ENCODE measurements around the gene AKNA.

AKNA gene

DNA sequence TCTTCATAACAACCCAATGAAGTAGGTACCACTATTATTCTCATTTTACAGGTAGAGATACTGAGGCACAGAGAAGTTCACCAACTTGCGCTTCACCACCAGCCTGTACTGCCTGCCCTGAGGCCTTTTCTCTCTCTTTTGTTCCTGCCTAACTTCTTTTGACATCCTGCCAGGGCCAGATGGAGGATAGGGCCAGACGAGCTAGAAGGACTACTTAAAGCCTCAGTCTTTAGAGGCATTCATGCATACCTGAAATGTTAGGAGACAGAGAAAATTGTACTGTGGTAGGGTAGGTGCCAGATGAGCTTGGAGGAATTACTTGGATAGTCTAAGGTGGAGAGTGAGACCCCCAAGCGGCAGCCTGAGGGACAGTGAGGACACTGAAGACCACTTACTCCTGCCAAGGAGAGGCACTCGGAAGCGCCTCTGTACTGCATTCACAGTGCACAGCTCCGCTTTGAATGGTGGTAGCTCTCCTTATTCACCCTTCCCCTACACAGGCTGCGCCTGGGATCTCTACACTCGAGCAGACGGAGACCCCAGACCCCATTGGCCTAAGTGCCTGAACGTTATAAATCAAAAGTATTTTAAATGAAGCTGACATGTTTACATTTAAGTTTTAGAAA lies 71.1 kb downstream of the AKNA start:
- no peak for DNase-seq

DNA sequence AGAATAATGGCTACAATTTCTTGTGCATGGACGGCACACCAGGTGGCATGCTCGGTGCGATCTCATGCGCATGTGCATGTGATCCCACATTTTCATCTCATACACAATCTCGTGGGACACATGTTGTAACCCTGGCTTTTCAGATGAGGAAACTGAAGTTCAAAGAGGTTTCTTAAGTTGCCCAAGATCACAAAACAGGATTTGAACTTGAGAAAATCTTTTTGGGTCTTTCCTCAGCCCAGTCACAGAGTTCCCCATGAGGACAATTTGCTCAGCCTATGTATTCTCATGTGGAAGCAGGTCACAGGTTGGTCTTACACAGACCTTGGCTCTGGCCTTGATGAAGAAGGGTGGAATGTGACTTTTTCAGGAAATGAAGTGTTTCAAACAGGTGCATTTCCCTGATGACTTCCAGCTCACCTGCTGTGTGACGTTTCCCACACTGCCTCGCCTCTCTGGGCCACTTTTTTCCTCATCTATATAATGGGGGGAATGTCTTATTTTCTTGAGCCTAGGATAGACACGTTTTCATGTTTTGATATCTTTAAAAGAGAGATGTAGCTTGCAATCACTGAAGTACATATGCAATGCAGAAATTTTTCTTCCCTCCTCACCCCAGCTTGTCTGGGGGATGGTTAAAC lies 71.9 kb downstream of the AKNA start:
- DNase-seq, result no peak

DNA sequence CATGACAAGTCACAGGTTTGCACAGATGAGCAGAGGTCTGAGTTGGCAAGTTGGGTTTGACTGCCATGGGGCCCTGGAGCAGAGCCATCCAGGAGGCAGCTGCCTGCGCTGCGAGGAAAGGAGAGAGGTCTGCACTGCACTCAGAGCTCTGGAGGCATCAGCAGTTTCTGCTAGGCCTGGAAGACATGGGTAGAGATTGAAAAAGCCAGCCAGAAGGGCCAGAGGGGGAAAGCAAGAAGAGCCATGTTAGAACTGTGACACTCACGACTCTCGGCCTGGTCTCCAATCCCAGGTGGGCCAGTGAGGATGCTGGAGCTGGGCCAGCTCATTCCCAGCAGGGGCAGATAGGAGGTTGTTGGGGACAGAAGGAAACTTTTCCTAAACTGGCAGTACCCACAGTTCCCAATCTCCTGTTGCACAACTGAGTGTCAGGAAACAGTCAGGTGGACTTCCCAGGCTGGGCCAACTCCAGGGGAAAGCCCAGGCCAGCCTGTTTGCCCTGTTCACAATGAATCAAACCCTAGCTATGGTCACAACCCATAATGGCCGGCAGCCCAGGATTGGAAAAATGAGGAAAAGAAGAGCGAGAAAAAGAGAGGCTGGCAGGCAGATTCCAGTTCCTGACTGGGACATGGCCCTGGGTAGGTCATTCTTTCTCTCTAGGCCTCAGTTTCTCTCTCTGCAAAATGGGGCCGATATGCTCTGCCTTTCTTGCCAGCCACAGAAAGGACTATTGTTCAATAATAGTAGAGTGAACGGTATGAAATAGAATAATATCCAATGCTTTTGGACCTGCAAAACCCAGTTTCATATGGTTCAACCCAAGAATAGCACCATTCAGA lies 72.7 kb downstream of the AKNA start:
- no peak for DNase-seq

DNA sequence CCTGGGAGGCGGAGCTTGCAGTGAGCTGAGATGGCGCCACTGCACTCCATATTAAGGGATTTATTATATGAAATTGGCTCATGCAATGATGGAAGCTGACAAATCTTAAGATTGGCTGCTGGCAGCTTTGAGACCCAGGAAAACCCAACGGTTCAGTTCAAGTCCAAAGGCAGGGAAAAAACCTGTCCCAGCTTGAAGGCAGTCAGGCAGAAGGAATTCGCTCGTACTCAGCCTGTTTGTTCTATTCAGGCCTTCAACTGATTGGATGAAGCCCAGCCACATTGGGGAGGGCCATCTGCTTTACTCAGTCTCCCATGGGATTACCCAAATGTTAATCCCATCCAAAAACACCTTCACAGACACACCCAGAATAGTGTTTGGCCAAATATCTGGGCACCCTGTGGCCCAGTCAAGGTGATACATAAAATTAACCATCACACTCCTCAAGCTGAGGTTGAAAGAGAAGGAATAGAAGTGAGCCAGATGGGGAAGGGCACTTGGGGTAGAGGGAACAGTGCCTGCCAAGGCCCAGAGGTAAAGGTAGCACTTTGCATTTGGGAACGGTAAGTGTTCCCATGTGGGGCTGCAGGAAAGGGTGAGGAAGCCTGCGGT lies 73.4 kb downstream of the AKNA start:
- DNase-seq, result no peak

DNA sequence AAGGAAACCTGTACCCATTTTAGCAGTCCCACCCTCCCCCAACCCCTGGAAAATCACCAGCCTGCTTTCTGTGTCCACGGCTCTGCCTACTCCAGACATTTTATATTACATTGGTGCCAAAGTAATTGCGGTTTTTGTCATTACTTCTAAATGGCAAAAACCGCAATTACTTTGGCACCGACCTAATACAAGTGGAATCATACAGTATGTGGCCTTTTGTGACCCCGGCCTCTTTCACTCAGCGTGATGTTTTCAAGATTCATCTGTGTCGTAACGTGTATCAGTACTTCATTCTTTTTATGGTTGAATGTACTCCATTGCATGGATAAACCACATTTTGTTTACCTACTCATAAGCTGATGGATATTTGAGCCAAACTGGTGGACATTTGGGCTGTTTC lies 74.6 kb downstream of the AKNA start:
- no peak for DNase-seq

DNA sequence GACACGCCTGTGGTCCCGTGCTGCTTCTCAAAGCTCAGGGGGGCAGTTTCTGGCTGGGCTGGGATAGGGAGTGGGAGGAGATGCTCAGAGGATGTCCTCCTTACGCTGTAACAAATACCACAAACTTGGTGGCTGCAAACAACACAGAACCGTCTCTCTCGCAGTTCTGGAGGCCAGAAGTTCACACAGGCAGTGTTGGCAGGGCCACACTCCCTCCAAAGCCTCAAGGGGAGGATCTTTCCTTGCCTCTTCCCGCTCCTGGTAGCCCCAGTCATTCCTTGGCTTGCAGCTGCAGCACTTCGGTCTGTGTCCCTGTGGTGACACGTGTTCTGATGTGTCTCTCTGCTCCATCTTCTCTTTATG lies 75.3 kb downstream of the AKNA start:
- DNase-seq, result no peak

DNA sequence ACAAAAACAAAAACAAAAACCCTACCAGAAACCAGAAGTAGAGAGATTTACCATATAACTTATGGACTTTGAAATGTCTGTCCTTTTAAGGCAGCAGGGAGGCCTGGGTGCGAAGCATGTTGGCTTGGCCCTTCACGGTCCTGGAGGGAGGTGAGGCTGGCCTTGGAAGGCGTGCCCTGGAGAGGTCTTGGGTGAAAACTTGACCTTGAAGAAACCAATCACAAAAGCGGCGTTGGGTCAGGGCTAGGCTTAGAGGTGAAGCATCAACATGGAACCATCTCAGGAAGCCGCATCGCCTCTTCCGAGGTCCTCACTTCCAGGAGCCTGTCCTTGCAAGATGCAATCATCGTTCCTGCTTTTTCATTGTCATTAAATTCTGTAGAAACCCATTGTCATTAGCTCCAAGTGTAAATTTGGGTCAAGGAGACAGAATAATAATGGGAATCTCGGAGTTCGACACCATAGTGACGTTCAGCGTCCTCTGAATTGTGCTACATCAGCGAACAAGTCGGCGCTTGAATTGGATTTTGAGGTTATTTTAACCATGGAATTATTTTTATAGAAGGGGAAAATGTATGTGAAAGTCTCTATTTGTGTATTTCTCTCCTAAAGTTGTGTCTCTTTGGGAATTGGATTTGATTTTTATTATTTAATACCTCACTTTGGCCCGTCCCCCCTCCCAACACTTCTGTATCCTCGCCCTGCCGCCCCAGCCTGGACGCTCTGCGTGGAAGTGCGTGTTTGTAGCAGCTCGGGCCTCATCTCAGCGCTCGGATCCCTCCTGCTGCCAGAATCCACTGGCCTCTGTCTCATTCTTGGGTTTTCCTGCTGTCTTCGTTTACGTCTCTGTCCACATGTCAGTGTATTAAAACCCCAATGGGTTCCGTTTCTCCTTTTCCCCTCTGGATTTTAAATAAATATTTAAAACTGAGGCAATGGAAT lies 75.9 kb downstream of the AKNA start:
- DNase-seq, result no peak

DNA sequence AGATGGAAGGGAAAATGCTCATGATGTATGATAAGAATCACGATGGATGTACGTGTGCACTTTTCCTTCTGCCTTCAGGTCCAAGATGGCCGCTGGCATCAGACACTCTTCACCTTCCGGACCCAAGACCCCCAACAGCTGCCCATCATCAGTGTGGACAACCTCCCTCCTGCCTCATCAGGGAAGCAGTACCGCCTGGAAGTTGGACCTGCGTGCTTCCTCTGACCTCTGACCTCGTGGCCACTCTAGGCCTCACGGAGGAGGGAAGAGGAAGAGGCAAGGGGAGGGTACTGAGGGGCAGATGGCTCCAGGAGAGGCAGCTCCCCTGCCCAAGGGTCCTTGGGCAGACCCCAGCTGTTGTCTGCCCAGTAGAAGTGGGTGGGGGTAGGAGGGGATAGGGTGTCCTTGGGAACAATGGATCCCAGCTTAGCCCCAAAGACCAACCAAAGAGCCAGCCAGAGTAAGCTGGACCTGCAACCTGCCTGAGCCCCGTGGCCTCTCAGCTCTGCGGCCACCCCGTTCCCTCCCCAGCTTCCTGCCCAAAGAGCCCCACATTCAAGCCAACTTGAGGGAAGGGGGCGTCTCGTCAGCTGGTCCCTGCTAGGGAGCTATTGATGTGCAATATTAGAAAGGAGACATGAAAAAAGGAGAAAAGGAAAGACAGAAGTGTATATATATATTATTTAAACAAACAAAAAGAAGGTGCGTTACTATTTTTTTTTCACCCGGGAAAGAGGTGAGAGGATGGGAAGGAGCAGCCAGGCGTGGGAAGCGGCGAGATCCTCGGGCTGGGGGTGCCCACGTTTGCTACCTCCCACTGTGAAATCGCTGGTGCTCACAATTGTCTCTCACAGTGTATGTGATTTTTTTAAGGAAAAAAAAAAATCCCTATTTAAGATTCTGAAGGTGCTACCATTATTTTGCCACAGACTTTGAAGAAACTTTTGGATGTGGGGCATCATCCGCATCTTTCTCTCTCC lies 77.0 kb downstream of the AKNA start:
- DNase-seq, result no peak

DNA sequence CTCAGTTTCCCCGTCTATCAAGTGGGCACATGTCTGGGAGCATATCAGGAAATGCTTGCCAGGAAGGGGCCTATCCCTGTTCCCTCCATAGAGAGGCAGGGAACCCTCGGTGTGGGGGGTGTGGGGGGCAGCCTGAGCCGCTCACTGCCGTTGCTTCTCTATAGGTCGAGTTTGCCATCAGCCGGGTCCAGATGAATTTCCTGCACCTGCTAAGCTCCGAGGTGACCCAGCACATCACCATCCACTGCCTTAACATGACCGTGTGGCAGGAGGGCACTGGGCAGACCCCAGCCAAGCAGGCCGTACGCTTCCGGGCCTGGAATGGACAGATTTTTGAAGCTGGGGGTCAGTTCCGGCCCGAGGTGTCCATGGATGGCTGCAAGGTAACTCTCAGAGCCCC lies 78.7 kb downstream of the AKNA start:
- DNase-seq, result no peak

DNA sequence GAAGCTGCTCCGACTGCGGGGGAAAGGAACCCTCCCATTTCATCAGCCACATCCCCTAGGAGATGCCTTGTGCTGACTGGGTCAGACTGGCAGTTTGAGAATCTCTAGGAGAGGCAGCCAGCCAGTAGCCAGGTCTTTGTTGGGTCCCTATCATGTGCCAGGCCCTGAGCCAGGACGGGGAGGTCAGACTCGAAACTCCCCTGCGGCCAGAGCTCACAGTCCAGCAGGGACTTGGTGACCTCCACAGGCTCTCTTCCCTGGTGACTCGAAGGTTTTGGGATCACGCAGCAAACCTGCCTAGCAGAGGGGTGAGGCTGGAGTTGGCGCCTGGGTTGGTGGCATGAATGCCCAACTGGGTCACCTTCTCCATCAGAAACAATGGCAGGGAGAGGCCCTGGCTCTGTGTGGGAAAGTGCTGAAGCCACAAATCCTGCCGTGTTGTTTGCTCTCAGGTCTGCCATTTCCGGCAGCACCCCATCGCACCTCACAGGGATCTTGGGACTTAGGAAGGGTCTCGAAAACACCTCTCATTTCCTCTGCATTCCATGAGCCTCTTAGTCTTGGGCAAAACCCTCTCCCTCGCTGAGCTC lies 79.3 kb downstream of the AKNA start:
- DNase-seq, result no peak

DNA sequence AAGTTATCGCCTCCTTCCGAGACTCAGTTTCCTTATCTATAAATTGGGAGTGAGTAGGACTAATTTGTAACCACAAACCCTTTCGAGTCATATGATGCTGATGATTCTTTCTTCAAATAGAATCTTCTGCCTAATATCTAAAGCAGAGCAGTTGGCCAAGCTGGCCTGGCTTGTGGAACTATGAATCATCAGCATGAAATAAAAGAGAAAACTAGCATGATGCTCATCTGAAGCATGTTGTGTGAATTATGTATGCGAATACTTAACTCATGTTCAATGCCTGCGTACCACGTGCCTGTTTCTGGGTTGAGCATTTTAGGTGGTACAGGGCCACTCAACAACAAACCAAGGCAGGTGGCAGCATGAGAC lies 79.9 kb downstream of the AKNA start:
- DNase-seq, result no peak

DNA sequence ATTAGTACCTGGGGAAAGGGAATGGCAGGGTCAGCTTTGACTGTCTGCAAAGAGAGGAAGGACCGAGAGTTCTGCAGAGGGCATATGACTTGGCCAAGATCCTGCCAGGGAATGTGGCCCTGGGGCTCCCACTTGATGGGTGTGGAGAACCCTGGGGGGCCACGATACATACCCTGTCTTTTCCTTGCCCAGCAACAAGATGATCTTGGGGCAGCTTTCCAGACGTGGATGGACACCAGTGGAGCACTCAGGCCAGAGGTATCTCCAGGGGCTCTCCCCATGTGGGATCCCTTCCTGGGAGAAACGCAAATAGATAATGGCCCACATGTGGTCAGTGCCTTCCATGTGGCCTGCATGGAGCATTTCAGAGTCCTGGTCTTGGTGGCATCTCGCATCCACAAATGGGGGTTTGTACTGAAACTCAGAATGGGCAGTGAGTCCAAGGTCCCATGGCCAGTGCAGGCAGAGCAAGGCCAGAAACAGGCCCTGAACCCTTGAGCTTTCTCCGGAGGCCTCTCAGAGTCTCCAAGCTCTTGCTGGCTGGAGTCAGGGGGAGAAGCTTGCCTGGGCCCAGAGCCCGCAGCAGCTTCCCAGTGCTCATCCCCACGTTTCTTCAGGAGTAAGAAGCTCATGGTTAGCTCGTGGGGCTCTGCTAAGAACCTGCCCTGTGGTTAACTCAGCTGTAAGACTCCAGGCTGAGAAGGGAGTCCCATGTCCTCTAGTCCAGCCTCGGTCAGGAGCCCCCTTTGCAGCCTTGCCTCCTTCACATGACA lies 83.2 kb downstream of the AKNA start:
- no peak for DNase-seq

DNA sequence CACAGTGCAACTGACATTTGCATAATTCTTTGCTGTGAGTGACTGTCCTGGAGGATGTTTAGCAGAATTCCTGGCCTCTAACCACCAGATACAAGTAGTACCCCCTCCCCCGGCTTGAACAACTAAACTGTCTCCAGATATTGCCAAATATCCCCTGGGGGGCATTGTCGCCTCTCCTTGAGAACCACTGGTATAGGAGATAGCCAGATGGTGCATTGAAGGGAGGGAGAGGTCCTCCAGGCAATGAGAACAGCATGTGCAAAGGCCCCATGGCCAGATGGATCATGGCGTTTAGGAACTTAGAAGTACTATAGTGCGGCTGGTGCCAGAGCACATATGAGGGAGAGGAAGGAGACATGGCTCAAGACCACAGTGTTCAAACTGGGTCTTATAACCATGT lies 83.8 kb downstream of the AKNA start:
- no peak for DNase-seq

DNA sequence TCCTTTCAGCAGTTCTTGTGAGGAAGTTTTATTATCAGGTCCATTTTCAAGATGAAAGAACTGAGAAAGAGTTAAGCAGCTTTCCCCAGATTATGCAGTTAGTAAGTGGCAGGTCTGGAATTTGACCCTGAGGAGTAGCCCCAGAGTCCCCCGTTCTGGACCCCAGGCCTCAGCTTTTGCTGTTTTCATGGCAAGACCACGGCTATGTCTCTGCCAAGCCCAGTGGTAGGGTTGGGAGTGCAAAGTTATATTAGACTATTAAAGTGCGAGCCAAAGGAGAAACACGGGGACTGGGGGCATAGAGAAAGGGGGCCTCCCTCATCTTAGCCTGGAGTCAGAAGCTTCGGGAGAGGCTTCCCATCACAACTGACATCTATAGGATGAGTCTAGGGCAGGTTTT lies 84.2 kb downstream of the AKNA start:
- DNase-seq, result no peak

DNA sequence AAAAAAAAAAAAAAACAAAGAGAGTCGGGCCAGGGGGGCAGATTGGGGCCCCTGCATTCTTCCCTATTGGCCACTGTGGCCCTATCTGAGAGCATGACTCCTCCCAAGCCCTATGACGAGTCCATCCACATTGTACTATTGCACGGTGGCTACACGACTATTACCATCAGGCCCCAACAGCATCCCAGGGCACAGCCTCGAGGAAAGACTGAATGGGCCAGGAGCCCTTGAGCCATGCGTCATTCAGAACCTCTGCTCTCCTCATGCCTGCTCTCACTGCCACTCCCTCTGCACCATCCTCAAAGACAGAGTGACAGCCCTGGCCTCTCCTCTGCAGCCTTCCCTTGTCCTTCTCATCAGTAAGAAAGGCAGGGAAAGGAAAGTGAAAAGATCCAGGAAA lies 85.1 kb downstream of the AKNA start:
- no peak for DNase-seq

DNA sequence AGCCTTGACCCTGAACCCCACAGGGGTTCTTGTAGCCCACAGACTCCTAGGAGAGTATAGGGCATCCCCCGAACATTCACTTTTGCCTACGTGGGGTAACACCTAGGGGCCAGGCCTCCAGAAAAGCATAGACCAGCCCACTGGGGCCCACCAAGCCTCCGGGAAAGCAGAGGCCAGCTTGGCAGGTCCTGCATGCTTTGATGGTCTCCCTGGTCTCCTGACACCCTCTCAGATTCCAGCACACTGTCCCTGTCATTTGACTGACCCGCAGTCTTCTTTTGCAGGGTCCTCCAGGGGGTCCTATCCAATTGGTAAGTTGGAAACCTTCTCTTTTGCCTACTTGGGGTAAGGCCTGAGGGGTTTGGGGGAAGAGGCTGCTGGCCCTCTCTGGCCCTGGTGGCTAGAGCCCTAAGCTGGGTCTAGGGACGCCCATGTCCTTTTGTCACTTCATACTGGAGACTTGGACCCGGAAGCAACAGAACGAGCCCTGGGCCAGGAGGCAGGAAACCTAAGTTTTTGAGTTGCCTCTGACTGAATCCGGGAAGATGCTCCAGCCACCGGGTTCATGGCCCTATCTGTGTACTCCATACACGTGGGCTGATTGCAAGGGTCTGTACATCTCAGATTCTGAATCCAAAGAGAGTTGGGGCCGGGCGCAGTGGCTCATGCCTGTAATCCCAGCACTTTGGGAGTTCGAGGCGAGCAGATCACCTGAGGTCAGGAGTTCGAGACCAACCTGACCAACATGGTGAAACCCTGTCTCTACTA lies 85.8 kb downstream of the AKNA start:
- DNase-seq, result no peak

DNA sequence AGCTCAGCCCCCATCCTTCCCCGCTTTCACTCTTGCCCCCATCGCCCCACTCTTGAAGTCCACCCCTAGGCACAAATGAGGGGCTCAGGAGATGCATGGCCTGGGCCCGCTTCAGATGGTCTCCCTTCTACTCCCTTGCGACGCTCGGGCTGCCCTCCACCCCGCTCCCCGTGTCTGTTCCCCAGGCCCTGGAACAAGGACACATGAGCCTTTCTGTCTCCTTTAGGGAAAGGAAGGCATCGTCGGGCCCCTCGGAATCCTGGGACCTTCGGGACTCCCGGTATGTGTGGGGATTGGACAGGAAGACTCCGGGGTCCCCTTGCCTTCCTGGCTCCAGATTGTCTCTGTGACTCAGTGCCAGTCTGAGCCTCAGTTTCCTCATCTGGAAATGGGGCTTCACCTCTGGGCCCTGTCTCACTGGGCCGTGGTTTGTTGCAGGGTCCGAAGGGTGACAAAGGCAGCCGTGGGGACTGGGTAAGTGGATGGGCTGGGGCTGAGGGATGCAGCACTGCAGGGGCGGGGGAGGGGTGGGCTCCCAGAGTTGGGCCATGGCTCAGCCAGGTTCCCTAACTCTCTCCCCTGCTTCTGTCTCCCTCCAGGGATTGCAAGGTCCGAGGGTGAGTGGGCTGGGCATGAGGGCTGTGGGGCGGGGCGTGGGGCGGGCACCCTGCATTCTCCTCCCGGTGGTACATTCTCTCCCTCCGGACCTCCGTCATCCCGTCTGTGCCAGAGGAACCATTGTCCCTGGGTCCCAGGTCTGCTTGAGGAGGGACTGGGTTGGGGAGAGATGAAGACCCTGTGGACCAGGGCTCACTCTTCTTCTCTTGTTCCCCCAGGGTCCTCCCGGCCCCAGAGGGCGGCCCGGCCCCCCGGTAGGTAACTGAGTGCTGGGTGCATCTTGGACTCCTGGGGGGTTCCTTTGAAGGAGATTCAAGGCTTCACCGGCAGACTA lies 86.7 kb downstream of the AKNA start:
- no peak for DNase-seq

DNA sequence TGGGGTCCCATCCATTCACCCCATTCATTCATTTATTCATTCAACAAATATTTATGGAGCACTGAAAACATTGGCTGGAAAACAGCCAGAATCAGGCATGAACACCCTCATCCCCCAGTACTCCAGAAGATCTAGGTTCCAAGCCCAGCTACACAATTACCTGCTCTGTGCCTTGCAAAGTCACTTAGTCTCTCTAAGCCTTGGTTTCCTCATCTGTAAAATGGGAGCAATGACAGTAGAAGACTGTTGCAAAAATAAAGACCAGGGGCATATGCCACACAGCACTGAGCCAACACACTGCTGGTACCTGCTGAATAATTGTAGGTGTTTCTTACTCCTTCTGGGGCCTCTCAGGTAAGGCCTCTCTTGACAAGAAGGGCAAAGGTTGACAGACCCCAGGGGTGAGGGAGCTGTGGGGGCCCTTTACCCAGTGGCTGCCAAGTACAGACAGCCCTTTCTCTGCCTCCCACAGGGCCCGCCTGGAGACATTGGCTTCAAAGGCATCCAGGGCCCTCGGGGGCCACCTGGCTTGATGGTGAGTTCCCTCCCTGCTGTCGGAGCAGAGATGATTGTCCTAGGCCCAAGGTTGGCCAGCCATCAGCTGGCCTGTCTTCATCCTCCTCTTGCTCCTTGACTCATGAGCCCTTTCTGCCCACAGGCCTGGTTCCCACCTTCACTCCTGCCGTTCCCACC lies 87.5 kb downstream of the AKNA start:
- no peak for DNase-seq
